HG02678 (cell line): ENCODE data around the gene RGS9.
"Not testable (repeated sequence)": the region's sequence is repeated elsewhere in the genome, so short reads cannot be mapped to it uniquely, and the experiment has no call there.

ENCODE experiments used
- ATAC-seq: cut with Tn5 transposase; IDR thresholded peaks from one replicate; pipeline ENCODE4 v1.9.1; 2021; ENCODE audit warnings: mild to moderate bottlenecking, moderate library complexity; ENCODE audit not compliant: unreplicated experiment

The RGS9 gene

DNA sequence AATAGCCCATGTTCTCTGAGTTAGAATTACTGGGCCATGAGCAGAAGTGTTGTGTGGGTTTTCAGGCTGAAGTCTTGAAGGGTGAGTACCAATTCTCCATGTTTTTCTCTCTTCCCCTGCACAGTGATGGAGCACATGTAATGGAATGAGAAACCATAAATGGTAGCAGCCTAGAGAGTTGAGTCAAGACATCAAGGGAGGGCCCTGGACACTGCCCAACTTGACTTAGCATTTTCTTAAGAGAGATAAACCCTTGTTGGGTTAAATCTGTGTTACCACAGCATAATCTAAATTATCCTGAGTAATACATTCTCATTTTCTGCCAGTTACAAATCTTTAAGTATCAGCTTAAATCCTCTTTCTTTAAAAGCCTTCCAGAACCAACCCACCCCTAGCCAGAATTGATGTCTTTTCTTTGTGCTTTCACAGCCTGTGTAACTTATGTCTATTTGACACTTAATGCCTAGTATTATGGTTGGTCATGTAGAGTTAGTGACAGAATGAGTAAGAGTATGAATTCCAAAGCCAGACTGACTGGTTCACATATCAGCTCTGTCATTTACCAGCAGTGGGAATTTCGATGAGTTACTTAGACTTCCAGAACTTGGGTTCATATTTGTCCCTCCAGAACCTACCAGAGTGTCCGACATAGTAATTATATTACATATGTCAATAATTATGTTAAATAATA lies 27.0 kb upstream of the RGS9 start:
- ATAC-seq: no peak

DNA sequence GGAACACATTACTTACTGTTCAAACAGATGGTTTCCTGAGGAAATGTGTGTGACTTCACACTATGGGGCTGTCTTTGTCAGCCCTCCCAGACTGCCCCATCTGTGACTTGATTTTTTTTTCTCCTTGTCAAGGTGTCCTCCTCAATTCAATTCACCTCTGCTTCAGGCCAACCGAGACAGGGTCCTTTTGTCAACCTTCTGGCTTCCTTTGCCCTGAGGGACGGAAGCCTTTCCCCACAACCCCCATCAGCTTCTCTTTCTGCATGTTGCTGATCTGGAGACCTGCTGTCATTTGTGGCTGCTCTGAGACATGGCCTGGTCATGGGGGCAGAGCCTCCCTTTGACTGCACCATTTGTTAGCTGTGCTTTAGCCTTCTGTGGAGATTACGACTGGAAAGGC lies 21.3 kb upstream of the RGS9 start:
- ATAC-seq: no peak

DNA sequence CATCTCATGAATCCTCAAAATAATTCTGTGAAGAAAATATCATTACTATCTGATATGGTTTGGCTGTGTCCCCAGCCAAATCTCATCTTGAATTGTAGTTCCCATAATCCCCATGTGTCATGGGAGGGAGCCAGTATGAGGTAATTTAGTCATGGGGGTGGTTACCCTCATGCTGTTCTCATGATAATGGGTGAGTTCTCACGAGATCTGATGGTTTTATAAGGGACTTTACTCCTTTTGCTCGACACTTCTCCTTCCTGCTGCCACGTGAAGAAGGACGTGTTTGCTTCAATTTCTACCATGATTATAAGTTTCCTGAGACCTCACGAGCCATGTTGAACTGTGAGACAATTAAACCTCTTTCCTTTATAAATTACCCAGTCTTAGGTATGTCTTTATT lies 20.7 kb upstream of the RGS9 start:
- not testable (repeated sequence) for ATAC-seq

DNA sequence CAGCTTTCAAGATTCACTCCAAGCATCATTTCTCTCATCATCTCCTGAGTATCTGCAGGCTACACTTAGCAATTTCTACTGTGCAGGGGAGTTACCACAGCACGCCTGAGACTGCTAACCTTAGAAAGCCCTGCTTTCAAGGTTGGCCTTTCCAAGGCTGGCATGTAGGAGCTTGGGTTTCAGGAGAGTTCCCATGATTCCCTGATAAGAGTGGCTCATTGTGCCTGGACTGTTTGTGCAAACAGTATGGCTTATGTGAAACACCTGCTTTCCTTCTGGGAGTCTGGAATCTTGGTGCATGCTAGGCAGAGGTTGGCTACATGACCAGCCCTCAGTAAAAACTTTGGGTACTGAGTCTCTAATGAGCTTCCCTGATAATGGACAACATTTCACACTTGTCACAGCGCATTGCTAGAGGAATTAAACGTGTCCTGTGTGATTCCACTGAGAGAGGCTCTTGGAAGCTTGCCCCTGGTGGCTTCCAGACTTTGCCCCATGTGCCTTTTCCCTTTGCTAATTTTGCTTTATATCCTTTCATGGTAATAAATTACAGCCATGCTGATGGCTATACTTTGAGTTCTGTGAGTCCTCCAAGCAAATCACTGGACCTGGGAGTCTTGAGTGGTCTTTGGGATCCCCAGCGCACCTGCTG lies 19.7 kb upstream of the RGS9 start:
- ATAC-seq: no peak

DNA sequence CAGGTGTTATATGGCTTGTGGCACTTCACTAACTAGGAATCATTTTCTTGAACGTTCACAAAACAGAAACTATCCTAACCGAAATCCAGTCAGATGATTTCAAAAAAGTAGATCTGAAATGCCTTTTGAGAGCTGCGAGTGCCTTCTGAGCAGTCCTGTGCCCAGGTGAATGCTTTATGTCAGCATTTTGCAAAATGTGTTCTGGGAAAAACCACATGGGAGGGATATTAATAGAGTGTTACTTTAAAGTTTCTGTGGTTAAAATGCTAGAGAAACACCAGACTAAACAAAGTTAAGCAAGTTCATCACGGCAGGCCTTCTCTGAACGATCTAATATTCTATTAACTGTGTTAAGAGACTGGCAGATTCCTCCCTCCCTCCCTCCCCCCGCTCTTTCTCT lies 15.8 kb upstream of the RGS9 start:
- ATAC-seq: no peak

DNA sequence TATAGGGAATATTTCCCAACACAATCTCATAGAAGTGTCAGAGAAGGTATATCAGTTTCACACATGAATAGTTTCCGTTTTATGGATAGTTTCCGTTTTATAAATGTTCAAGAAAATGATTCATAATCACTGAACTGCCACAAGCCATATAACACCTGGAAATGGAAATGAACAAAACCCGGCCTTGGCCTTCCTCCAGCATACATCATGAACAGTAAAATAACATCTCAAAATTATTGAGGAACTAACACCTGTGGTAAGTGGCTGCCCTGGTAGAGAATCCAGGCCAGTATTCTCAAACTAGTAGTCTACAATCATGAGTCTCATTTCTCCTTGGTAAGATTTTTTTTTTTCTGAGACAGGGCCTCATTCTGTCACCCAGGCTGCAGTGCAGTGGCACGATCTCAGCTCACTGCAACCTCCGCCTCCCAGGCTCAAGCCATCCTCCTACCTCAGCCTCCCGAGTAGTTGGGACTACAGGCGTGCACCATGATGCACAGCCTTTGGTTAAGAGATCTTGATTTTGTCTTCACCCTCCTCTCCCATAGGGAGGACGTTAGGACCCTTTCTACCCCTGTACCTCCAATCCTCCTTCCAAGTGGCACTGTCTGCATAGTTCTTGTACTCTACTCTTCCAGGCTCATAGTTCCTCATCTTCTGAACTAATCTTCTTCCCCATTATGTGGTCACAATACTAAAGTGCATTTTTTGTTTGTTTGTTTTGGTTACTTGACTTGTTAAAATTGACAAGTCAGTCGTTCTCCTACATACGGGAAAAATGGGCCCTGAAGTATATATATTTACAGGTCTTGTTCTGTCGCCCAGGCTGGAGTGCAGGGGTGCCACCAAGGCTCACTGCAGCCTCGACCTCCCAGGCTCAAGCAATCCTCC lies 15.0 kb upstream of the RGS9 start:
- ATAC-seq: no peak

DNA sequence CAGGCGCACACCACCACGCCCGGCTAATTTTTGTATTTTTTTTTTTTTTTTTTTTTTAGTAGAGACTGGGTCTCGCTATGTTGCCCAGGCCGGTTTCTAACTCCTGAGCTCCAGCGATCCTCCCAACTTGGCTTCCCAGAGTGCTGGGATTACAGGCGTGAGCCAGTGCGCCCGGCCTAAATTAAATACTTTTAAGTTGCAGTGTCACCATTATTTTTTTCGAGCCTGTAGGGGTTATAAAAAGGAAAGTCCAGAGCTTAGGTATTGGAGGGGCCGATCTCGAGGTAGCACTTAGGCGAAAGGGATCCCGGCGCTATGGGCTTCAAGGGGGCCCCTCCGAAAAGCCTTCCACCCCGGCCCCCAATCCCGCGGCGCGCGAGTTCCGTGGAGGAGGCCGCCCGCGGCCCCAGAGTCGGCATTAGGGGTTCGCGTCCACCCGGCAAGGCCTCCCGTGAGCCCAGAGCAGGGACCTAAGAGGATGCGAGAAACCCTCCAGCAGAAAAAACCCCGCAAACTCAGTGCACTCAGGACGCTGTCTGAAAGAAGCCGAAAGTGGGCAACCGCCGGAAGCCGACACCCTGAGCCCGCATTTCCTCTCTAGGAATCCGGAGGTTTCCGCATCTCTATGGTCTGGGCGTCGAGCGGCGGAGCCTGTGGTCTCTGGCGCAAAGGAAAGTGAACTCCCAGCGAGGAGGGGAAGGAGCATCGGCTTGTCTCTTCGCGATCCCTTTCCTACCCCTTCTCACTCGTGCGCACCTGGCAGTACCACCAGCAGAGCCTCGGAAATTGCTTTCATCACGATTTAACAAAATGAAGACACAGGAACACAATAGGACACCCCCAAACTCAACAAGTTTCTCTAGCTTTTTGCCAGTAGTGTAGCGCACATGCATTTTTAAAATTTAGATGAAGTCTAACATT lies 14.1 kb upstream of the RGS9 start:
- peak; percentile 73 for ATAC-seq

DNA sequence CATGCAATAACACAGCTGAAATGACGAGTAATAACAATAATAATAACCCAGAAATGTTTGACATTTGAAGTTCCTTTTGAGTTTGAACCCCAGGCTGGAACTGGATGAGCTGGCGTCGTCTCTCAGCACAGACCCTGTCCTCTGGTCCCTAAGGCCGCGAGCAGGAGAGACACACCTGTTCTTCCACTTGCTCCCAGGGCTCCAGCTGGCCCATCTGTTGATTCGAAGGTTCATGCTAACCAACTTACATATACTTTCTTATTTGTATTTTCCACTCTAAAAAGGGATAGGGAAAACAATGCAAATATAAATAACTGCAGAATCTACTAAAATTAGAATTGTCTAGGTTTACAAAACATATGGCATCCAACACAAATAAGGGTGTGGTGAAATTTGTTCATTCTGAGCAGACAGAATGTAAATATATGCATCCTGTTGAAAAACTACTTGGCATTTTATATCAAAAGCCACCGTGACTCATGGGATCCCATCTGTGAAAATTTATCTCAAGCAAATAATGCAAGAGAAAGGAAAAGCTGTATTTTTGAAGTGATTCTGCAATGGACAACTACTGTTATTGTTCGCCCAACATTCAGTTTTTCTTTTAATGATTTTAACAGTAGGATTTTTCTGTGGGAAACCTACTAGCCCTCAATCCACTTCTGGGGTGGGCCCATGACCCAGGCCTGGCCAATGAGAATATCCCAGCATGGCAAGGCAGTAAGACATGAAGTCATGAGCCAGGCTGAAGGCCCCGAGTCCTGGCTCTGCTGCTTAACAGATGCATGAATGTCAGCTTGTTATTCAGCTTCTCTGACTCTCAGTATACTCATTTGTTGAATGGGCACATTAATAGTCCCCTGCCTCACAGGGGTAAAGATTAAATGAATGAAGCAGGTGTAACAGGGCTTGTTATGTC lies 13.2 kb upstream of the RGS9 start:
- ATAC-seq: no peak

DNA sequence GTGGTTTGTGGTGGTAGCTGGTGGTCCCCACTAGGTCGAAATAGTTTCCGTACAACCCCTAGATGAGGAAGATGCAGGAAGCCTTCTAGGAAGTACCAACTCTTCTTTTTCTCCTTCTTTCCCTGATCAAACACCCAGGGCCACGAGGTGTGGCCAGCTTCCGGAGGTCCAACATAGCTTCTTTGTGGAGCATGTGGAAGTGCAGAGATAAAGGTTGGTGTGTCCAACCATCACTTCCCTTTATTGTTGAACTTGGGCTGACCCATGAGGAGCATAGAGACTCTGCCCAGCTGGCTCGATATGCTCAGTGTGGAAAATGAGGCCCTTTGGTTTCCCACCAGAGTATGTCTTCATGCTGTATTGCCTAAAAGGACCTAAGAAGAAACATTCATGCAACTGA lies 6.3 kb upstream of the RGS9 start:
- no peak for ATAC-seq

DNA sequence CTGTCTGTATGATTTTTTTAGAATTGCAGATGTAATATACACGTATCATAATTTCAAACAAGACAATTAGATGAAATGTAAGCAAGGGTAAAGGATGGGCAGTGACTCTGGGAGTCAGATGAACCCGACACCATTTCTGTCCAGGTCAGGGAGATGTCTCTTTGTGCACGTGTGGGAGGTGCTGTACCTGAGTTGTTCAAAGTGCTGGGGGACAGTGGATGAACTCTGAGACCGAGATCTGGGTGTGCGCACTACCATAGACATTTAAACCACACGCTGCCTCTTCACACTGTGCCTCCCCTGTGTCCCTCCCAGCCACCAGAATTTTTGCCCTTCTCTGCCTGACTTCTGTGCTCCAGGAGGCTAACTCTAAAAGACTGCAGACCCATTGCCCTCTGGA lies 5.9 kb upstream of the RGS9 start:
- no peak for ATAC-seq

DNA sequence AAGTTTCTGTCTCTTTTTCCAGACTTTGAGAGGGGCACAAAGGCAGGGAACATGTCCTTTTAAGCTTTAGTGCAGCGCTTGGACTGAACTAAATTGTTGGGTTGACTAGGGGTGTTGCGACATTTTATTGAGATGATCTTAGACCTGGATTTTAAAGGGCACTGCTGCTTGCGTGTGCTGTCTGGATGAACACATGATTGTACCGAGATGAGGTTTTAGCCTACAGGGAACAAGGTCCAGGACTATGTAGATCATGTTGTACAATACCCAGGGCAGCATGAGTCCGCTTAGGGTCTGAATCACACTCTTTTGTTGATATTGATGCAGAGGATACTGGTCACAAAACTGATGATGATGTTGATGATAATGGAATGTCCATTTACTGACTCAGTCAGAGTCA lies 5.2 kb upstream of the RGS9 start:
- no peak for ATAC-seq

DNA sequence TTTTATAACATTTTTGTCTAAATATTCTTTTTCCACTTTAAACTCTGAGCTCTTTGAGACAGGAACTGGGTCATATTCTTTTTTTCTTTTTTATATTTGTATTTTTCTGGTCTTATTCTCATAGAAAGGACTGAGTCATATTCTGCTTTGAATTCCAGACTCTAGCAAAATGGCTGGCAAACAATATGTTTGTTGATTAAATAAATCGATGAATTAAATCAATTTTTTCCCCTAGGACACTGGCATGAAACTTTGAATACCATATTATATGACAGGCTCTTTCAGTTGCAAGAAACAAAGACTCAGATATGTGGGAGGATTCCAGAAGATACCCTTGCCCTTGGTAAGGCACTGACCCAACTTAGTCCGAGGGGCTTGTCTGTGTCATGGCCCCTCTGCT lies 3.1 kb upstream of the RGS9 start:
- ATAC-seq: no peak

DNA sequence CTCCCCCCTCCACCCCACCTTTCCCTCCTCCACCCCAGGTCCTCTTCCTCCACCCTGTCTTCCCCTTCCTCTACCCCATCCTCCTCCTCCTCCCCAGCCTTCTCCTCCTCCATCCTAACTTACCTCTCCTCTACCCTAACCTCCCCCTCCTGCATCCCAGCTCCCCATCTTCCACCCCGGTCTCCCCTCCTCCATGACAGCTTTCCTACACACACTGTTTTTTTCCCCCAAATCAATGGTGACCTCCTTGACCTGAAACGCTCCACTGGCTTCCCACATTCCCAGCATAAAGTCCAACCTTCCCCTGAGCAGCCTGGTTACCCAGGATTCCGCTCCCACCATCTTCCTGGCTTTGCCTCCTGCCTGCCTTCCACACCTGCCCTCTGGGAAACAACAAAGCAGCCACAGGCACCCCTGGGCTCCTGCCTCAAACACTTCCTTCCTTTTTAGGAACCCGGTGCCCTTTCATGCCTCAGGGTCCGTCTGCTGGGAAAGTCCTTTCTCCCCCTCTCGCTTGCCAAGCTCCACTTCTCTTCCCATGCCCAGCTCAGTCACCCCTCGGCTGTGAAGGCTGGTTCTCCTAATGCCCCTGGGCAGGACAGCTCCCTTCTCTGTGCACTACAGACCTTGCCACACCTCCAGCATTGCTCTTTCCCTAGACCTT lies 2.1 kb downstream of the RGS9 start:
- no peak for ATAC-seq

DNA sequence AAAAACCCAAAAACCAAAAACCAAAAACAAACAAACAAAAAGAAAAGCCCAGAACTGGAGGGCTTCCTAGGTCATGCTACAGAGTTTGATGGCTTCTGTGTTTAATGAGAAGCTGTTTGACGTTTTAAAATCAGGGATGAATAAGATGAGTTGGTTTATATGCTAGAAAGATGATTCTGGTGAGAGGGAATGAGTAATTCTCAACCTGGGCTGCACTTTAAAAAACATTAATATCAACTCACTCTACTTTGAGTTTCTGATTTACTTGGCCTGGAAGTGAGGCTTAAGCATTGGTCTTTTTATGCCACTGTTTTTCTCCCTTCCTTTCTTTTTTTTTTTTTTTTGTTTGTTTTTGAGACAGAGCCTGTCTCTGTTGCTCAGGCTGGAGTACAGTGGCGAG lies 5.1 kb downstream of the RGS9 start:
- ATAC-seq: no peak

DNA sequence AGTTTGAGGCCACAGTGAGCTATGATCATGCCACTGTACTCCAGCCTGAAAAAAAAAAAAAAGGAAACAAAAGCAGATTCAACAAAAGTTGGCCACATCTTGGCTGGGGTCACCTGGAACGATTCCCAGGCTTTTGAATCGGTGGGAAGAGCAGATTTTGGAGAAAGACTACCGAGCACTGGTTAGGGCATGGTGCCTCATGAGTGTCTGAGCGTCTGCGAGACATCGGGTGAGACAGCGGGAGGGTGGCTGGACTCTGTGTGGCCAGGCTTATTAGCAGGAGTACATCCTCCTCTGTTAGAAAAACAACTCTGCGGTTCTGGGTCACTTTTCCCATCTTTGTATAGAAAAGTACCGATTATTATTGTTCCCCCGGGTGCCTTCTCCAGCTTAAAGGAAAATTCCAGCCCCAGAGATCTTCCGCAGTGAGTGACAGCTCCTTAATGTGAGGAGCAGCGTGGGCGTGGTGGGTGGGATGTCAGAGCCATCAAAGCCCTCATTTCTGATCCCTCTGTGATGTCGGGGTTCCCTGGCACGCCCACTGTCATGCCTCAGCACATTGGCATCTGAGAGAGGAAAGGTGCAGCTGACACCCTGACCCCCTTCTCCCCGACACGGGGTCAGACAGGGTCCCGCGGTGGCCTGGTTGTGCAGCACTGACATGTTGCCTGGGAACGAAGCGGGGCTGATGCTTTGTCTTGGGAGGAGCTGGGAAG lies 6.9 kb downstream of the RGS9 start:
- no peak for ATAC-seq

DNA sequence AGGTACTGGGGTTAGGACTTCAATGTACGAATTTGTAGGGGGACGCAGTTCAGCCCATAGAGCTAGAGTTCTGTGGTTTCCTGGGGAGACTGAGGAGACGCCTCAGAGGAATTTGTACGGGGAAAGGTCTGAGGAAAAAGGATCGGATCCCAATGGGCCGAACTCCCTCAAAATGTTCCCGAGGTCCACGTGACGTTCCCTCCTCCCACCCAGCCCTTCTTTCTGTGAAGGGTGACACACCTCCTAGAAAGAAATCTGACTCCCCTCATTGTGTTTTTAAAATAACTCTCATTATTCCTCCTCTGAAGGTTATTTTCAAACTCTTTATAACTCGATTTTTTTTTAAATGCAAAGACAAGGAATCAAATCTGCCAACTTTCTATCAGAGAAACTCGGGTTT lies 8.6 kb downstream of the RGS9 start:
- ATAC-seq: no peak

DNA sequence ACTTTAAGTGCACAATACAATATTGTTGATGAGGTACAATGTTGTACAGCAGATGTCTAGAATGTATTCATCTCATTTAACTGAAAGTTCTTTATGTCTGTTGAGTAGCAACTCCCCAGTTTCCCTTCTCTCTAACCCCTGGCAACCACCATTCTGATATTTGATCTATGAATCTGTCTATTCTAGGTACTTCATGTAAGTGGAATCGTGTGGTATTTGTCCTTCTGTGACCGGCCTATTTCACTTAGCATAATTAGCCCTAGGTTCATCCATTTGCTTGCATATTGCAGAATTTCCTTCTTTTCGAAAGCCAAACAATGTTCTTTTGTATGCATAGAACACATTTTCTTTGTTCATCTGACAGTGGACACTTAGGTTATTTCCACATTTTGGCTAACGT lies 10.8 kb downstream of the RGS9 start:
- ATAC-seq: no peak

DNA sequence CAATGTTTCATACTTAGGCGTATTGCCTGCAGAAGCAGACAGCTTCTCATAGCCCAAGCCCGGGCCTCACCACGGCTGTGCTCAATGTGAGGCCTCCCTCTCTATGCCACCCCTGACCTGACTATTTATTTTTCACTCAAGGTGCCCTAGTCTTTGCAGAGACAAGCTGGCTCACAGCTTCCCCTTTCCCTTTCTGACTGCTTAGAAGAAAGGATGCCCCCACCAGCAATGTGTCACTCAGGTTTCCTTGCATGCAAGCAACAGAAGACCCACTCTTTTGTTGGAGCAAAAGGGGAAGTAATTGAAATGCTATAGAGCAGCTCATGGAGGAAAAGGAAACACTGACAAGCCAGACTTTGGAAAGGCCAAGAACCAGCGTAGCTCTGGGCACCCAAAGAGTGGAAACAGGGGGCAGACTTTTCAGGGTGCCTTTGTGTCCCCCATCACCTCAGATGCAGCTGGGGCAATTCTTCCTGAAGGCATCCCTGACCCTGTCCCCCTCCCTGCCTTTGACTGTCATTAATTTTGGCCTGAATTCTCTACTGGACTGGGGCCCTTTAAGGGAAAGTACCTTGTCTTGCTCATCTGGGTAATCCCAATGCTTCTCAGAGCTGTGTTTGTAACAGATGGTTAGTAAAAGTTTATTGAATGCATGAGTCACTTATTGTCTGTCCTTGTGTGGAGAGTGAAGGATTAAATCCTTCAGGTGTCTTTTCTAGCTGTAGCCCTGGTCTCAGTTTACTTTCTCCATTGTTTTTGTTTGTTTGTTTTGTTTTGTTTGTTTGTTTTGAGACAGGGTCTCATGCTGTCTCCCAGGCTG lies 17.8 kb downstream of the RGS9 start:
- peak; percentile 91 for ATAC-seq
